ENCODE data around the gene HIVEP3. TPM values are rescaled to one million over a fixed set of nuclear protein-coding genes. Genes with fewer than 3 reads are reported as not detected.
A peak's percentile ranks its signal among the peaks of the same experiment; 100 is the strongest.

HIVEP3 gene
- total RNA-seq, 1 donor from 2014 or later = 0.85 TPM

- DNase-seq = peak; percentile 60
Observed at GRCh38 chr1:41783189-41783639, 135.5 kb downstream of the HIVEP3 start.

GRCh38 chr1:41780916-41781315, 137.8 kb downstream of the HIVEP3 start:
- DNase-seq = no peak

GRCh38 chr1:41780322-41780721, 138.4 kb downstream of the HIVEP3 start:
- DNase-seq = no peak

GRCh38 chr1:41779360-41779759, 139.4 kb downstream of the HIVEP3 start:
- no peak for DNase-seq

- no peak for DNase-seq
Observed at GRCh38 chr1:41777695-41778094, 141.0 kb downstream of the HIVEP3 start.

- no peak for DNase-seq
Observed at GRCh38 chr1:41776891-41777441, 141.8 kb downstream of the HIVEP3 start.

GRCh38 chr1:41775956-41776585, 142.7 kb downstream of the HIVEP3 start:
- peak; percentile 14 for DNase-seq

- no peak for DNase-seq
Observed at GRCh38 chr1:41774471-41774990, 144.2 kb downstream of the HIVEP3 start.

GRCh38 chr1:41773842-41774241, 144.9 kb downstream of the HIVEP3 start:
- DNase-seq = no peak

- no peak for DNase-seq
Observed at GRCh38 chr1:41773144-41773591, 145.6 kb downstream of the HIVEP3 start.

GRCh38 chr1:41769068-41769467, 149.7 kb downstream of the HIVEP3 start:
- DNase-seq = no peak

- DNase-seq = no peak
Observed at GRCh38 chr1:41768583-41768982, 150.1 kb downstream of the HIVEP3 start.

GRCh38 chr1:41767534-41768525, 150.9 kb downstream of the HIVEP3 start:
- no peak for DNase-seq

- DNase-seq = no peak
Observed at GRCh38 chr1:41766546-41766945, 152.2 kb downstream of the HIVEP3 start.

- DNase-seq = no peak
Observed at GRCh38 chr1:41766041-41766440, 152.7 kb downstream of the HIVEP3 start.

GRCh38 chr1:41765152-41765551, 153.6 kb downstream of the HIVEP3 start:
- no peak for DNase-seq

GRCh38 chr1:41764656-41765055, 154.1 kb downstream of the HIVEP3 start:
- DNase-seq = no peak

- no peak for DNase-seq
Observed at GRCh38 chr1:41762777-41763176, 155.9 kb downstream of the HIVEP3 start.

- DNase-seq = no peak
Observed at GRCh38 chr1:41762251-41762650, 156.5 kb downstream of the HIVEP3 start.

GRCh38 chr1:41758904-41759548, 159.7 kb downstream of the HIVEP3 start:
- DNase-seq = peak; percentile 20

GRCh38 chr1:41758500-41758899, 160.2 kb downstream of the HIVEP3 start:
- DNase-seq = no peak

GRCh38 chr1:41754540-41754939, 164.2 kb downstream of the HIVEP3 start:
- DNase-seq = no peak

Measured in dermis blood vessel endothelial cell (primary cell).